GM23248 (cell line): ENCODE measurements around the gene SLC6A5.

Source experiments
- EZH2 ChIP-seq: fragments of 200-600 bp; sonication (generic); IDR thresholded peaks from 2 replicates; pipeline ENCODE4 v1.6.1; 2018; ENCODE audit warnings: antibody characterized with exemption, mild to moderate bottlenecking; ENCODE audit not compliant: insufficient read depth, poor library complexity, severe bottlenecking
- EZH2phosphoT487 ChIP-seq: fragments of 200-600 bp; sonication (generic); IDR thresholded peaks from 2 replicates; pipeline ENCODE4 v1.6.1; 2018; ENCODE audit warnings: antibody characterized with exemption, moderate library complexity, mild to moderate bottlenecking, low read depth; ENCODE audit not compliant: insufficient read depth

DNA sequence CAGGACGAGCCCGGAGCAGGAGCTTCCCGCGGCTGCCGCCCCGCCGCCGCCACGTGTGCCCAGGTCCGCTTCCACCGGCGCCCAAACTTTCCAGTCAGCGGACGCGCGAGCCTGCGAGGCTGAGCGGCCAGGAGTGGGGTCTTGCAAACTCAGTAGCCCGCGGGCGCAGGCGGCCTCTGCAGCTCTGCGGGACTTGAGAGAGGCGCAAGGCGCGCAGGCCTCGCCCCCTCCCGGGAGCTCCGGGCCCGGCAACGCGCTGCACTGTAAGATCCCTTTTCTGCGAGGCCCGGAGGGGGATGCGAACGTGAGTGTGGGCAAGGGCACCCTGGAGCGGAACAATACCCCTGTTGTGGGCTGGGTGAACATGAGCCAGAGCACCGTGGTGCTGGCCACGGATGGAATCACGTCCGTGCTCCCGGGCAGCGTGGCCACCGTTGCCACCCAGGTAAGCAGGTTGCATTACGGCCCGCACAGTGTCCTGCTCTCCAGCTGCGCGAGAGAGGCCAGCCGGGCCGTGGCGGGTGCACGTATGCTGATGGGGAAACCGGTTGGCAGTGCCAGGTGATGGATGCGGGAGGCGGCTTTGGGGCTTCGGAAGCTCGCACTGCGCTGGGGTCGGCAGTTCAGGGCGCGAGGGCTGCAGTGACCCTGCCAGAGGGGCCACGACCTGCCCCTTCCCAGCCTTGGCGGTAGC, 2.0 kb downstream of the SLC6A5 start:
- TF ChIP-seq EZH2: no peak
- TF ChIP-seq EZH2phosphoT487: no peak
